Stimulated activated CD4-positive, alpha-beta T cell treated with anti-CD3 and anti-CD28 coated beads, TNF-alpha, amount 100 ng/mL, for 4 hours (primary cell): ENCODE results near the gene USF1.

Source experiments
- DNase-seq, 3 experiments: peaks; one replicate each; pipeline ENCODE4 v3.0.0-alpha.2; 2020; ENCODE audit warnings: low read depth in 3 of 3

Gene USF1, protein sequence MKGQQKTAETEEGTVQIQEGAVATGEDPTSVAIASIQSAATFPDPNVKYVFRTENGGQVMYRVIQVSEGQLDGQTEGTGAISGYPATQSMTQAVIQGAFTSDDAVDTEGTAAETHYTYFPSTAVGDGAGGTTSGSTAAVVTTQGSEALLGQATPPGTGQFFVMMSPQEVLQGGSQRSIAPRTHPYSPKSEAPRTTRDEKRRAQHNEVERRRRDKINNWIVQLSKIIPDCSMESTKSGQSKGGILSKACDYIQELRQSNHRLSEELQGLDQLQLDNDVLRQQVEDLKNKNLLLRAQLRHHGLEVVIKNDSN

DNA sequence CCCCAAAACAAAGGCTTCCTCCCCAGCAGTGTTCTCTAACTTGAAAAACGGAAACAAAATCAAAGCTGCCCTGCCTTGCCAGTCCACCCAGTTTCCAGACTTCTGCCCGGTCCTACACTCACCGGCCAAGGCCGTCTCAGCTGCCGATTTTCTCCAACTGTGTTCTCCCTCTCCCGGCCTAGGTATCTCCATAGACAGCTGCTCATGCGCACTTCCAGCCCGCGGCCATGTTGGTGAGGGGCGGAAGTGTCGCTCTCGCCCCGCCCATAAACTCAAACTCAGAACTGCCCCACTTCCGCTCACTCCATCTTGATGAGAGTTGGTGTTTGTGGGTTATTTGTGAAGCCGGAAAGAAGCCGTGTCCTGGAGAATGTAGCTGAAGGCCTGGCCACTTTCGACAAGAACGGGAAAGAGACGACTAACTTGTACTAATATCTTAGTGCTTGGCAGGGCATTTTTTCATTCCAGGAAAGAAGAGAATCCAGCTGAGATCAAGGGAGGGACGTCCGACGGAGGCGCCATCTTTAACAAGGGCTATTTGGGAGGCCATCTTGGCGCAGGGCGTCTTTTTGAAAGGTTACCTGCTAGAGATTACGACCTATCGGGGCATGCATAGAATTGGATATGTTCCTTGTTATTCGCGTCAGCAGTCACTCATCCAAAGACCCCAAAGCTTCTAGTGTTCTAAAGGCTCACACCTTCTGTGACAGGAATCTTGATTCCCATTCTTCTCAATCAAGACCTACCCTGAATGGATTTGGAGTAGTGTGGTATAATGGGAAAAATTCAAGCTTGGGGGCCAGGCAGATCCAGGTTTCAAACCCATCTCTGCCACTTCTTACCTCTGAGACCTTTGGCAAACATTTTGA is at the start of gene USF1:
Gene USF1, minus strand, starts transcription at position 242 of the 869 bp plus-strand sequence. CDS start 2,702 bp downstream, outside the sequence.
- peak; percentile 81 to 86 (median 86) for DNase-seq

DNA sequence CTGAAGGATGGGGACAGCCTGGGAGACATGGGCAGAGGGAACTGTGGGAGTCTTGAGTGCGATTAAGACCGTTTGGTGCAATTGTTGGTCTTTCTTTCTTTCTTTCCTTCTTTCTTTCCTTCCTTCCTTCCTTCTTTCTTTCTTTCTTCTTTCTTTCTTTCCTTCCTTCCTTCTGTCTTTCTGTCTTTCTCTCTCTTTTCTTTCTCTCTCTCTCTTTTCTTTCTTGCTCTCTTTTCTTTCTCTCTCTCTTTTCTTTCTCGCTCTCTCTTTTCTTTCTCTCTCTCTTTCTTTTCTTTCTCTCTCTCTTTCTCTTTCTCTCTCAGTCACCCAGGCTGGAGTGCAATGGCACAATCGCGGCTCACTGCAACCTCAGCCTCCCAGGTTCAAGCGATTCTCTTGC is 49.5 kb upstream of the USF1 start:
- DNase-seq: no peak

DNA sequence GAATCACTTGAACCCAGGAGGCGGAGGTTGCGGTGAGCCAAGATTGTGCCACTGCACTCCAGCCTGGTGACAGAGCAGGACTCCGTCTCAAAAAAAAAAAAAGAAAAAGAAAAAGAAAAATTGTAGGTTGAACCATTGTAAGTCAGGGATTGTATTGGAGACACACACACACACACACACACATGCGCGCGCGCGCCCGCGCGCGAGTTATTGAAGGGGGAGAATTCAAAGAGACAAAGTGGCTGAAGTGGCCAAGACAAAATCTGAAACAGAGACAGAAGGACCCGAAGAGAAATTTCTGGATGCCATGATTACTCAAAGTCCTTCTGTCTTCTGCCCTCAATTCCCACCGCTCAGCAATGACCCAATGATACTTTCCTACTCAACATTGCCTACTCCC is 48.7 kb upstream of the USF1 start:
- DNase-seq: no peak

DNA sequence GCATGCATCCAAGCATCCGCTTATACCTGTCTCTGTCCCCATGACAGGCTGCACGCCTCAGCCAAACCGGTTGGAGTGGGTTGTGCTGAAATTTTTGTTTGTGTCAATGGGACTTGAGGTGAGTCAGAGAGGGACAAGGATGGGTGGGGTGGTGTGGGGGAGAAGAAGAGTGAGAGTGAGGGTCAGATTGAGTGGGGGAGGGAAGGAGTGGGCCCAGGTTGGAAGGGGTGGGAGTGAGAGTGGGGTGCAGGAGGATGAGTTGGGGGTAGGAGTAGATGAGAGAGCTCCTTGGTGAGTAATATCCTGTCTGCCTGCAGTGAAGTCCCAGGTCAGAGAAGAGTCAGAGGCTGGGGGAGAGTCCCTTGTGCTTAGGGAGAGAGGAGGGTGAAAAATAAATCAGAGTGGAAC is 46.8 kb upstream of the USF1 start:
- DNase-seq: peak in 2 of 3 experiments; percentile 42 to 53

DNA sequence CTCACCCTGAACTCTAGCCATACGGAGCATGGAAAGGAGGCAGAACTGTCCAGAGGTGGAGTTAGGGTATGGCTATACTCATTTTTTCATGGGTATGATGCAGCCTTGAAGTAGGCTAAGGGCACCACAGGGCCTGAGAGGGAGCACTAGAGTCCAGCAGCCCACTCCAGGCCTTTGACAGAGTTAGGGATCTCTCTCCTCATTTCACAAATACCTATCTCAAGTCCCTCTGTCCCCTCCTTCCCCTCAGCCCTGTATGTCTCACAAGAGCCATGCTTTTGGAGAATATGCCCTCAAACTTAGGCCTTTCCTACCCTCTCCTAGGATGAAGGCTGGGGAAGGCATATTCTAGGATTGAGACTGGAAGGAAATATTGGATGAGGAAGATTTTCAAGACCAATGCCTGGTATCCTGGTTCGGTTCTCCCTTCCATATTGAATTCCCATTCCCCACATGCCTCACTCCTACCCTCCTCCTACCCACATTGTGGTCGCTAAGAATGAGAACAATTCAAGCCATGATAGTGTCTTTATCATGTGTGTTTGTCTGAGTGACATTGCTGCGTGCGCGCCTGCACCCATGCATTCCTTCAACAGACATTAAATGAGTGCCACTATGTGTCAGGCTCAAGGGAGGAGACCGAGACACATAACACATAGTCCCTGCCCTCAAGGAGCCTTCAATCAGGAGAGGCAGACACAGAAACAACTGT is 46.2 kb upstream of the USF1 start:
- no peak for DNase-seq

DNA sequence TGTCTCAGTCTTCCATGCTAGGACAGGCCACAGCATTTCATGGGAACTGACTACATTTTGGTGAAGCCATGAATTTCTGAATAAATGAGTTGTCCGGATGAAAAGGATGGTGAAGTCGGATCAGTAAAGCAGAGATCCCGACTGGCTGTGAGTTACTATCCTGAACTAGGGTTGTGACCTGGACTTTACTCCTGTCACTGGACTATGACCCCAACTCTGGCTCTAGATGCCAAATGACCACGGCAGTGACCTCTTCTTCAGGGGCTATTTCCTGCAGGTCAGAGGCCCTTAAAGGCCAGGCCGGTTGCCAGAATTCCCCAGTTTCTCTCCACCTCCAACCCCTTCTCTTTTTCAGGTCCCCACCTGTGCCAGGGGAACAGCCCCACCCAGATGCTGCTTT is 45.3 kb upstream of the USF1 start:
- DNase-seq: no peak

DNA sequence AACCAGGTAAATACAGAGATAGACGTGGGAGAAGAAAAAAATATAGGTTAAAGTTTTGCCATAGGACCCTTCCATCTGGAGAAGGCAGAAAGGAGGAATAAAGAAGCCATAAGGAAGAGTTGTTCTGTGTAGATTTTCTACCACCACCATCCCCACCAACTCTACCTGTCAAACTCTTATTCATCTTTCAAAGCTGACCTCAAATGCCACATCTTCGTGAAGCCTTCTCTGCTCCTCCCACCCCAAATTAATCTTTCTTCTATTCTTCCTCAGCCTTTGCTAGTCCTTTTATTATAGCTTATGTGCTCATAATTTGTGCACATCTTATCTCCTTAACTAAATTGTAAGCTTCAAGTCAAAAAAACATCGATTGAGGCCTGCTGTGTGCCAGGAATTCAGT is 44.8 kb upstream of the USF1 start:
- no peak for DNase-seq

DNA sequence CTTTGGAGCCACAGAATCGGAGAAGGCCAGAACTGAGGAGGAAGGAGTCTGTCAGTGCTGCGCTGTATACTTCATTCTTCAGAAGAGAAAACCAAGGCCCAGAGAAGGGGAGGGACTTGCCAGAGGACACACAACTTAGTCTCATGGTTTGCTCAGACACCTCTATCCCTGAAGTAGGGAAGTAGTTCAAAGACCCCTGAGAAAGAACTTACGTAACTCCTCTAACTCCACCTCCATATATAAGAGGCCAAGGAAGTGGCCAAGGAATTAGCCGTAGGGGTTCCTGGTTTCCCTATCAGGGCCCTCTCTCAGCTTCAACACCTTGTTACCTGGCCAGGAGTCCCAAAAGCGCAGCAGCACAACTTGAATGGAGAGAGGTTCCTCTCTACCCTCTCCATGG is 44.2 kb upstream of the USF1 start:
- no peak for DNase-seq

DNA sequence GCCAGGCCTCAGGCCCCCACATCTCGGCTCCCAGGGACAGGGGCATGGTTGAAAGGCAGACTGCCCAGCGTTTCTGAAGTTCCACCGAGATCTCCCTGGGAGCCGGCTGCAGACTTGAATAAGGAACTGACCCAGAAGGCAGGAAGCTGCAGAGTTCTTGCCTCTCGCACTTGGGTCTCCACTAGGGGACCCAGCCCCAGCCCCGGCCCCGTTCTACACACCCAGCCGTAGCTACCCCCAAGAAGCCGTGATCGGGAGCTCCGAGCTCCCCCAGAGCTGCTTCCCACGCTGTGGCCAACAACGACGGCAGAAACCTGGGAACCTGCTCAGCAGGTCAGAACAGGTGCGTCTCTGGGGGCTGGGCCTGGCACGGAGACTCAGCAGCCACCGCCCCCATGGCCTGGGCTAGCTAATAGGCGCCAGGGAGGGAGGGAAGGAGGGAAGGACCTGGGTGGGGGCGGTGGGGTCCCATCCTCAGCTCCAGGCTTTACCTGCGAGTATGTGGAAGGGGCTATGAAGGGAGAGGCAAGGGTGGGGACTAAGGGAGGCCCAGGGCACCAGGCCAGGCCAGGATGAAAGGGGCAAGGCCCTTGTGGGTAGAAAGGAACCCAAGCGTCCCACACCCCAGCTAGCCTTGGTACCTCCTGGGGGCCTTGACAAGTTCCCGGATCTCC is 43.6 kb upstream of the USF1 start, which contains the start of gene NECTIN4:
Gene NECTIN4, minus strand, starts transcription at position 308 of the 674 bp plus-strand sequence. Its CDS starts 262 bp downstream, at position 46.
- no peak for DNase-seq

DNA sequence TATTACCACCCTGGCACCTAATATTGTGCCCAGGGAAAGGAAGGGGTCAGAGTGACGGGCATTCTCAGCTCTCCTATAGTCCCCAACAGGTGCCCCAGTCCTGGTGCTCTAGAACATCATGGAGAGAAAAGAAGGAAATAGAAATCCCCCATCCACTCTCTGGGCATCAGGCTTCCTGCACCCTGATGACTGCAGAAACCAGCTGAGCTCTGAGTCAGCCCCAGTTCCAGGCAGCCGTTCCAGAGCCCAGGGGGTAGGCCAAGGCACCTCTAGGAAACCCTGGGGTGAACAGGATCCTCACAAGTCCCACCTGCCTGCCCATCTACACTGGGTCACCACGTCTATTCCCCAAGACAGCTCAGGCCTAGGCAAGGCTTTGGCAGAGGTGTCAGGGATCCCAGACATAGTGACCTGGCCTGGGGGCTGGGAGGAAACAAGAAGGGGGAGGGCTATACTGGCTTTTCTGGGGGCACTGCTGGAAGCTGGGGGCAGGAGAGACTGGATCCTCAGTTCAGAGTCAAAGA is 42.9 kb upstream of the USF1 start:
- no peak for DNase-seq

DNA sequence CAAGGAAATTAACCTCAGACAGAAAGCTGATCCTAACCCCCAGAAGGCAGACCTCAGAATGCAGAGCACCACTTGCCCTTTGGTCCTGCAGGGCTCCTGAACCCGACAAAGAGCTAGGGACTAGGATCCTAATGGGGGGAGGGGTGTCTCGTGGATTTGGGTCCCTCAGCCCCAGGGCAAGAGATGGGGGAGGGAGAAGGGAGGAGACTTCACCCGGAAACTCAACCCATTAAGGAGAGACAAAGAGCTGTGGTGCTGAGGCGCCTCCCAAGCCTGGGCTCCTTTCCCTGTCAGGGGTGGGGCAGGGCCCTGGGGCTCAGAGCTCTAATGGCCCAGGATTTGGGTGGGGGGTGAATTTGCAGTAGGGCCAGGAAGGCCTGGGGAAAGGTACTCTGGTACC is 40.7 kb upstream of the USF1 start:
- no peak for DNase-seq

DNA sequence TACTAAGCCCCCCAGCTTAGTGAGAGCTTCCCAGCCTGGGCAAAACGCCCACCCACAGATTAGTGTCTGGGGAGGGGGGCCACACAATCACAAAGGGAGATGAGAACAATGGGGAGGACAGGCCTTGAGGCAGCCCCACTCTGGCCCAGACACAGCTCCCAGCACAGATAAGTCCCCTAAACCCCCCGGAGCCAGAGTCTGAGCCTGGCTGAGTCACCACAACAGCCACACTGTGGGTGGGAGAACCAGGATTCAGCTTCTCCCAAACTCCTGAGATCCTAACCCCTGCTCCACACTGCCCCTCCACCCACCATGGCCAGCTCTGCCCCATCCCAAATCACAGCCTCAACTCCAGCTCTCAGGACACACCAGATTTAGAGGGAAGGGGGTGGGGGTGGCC is 39.4 kb upstream of the USF1 start:
- no peak for DNase-seq

DNA sequence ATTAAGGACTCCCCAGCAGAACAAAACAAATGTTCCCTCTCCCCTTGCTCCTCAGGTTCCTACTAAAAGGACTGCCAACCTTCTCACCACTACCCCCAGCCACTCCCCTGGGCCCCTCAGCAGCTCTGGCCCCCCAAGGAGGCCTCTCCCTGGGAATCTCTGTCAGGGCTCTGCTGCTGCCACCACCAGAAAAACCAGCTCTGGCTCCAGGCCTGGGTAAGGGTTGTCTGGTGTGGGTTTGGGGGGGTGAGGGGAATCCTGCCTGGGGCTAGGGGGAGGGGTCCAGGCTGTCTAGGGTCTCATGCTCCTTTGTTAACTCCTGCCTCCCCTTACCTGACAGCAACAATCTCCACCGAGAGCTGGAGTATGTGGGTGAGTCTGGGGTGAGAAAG is 38.8 kb upstream of the USF1 start:
- DNase-seq: no peak

DNA sequence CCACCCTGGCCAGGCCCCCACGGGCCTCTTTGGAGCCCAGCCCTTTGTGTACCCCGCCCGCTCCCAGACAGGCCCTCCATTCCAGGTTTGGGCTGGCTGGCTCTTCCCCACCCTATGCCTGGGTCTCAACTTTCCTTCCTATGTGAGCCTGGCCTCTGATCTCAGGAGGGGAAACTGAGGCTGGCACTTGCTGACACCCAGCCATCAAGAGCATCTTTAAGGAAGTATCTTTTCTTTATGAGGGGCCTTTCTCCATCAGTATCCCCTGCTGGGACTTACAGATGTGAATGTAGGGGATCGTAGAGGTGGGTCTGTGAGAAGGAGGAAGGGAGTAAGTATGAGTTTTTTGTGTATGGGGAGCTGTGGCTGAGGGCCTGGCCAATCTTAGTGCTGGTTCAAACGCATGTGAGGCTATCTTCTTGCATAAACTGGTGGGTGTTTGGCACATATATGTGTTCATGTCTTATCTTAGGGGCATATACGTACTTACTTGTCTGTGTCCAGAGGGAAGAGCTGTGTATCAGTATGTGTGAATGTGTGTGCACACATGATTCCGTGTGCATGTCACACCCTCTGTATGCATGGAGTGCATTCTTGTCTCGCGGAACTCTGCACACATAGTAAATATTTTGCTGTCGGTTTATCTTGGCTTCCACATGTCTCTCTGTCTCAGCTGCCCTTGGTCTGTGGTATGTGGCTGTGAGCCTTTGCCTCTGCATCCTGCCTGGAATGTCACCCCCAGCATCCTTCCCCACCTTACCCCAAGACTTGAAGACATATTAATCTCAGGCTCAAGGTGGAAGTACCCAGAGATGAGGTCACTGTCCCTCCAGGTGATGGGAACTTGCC is 38.2 kb upstream of the USF1 start:
- no peak for DNase-seq

DNA sequence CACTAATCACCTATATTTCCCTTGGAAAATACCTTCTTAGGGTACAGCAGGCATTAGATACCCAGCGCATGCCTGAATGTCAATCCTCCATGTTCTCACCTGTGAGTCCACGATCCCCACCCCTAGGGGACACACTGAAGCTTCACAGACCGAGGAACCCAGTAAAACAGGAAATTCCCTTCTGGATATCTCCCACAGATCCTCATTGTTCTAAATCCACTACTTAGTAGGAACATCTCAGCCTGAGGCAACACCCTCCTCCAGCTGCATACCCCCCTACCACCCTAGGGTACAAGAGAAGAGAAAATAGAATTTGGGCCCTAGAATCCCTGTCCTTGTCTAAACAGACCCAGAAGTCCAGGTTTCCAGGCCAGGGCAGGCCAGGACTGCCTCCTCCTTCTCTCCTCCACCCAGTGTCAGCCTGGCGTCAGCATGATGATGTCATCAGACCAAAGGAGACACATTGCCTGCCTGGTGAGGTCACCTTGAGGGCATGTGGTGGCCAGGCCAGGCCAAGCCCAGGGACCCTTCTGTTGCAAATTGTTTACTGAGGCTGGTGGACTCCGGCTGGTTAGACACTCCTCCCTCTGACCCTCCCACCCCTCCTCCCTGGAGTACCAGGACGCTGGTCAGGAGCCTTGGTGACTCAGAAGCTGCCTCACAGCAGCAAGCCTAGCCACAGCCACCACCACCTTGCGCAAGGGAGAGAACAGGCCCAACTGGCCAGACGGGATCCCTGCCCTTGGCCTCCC is 37.4 kb upstream of the USF1 start:
- DNase-seq: no peak

DNA sequence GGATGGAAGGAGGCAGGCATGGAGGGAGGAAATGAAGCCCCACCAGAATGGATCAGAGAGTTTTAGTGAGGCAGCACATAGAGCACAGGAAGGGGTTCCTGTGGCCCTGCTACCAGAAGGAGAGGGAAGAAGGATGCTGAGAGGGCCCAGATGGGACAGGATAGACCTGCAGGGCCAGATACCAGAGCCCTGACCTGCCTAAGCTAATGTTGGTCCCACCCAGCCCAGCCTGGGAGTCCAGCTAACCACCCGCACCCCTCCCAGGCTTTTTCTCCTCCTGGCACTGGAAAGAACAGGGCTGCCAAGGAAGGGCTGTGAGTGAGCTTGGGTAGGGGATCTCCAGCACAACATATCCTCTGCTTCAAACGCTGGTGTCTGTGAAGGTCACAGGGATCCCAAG is 36.7 kb upstream of the USF1 start:
- no peak for DNase-seq

DNA sequence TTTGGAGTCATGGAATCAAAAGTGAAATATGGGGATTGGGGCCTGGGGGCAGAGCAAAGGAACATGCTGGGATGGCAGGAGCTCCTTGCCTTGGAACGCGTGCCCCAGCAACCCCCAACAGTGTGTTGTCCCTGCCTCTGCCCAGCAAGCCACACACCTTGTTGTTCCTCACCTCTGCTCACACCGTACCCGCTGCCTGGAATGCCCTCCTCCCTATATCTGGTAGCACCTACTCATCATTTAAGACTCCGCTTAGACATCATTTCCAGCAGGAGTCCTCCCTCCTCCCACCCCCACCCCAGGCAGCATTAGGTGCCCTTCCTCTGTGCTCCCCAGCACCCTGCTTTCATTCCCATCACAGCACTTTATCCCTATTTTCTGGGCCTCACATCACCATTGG is 35.7 kb upstream of the USF1 start:
- DNase-seq: no peak

DNA sequence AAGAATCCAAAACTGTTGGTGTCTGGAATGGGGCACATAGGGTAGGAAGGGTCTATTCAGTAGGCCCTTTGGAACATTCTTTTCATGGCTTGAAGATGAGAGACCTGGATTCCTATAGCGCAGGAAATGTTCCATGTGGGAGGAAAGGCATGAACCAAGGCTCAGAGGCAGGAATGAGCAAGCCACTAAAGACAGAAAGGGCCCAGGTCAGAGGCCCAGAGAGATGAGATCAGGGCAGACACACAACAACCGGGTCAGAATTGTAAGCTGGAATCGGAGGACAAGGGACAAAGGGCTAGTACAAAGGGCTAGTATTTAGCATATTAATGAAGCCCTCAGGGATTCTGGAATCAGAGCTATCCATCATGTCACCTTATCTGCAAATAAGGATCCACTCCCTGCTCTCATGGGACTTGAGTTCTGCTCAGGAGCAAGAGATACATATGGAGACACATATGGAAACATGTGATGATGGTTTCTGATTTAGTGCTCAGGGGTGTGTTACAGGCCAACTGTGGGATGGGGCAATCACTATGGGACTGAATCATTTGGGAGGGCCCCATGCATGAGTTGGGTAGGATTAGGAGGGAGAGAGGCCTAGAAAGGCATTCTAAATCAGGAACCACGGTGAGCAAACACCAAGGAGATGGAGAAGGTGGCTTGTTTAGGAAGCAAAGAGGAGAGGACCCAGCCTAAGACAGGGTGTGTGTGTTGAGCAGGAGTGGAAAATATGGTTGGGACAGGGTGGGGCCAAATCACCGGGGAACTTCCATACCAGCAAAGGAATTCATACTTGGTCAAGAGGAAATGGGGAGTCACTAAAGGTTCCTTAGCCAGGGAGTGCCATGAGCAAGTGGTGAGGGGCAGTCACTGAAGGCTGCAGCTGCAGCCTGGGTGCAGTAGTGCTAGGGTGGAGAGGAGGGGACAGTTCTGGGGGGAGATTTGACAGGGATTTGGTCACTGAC is 34.9 kb upstream of the USF1 start:
- no peak for DNase-seq
